BJ (cell line): Measurements from ENCODE around the gene VPS18. TPM values are rescaled to one million over a fixed set of nuclear protein-coding genes. Genes with fewer than 3 reads are reported as not detected.

ENCODE experiments used
- CTCF ChIA-PET: fragments of 350-600 bp; formaldehyde crosslinking; extraction: SDS; loops from one replicate; lab custom pipeline; 2021; ENCODE audit warnings: antibody characterized with exemption, inconsistent platforms; lab: Yijun Ruan, JAX
- POLR2A ChIA-PET: fragments of 300-600 bp; sonication (Branson Sonifier 250); formaldehyde crosslinking; extraction: SDS; loops from one replicate; lab custom pipeline; 2021; ENCODE audit warnings: antibody characterized with exemption; lab: Charles Lee
- DNase-seq: peaks from one replicate; pipeline ENCODE4 v3.0.0-alpha.2; 2011; ENCODE audit warnings: low read depth
- H3K27me3 ChIP-seq: 2 replicates; pipeline ENCODE4 v1.6.0; 2011; ENCODE audit warnings: low read length; ENCODE audit not compliant: control insufficient read depth, insufficient read depth
- H3K36me3 ChIP-seq: 2 replicates; pipeline ENCODE4 v1.5.1; 2011; ENCODE audit warnings: low read length; ENCODE audit not compliant: control insufficient read depth, insufficient read depth
- H3K4me3 ChIP-seq: 2 replicates; pipeline ENCODE4 v1.5.1; 2011; ENCODE audit warnings: low read depth, mild to moderate bottlenecking, control low read depth, low read length
- CTCF ChIP-seq: IDR thresholded peaks from 2 replicates; pipeline ENCODE4 v1.5.1; 2011; ENCODE audit warnings: low read depth, mild to moderate bottlenecking, control low read depth, inconsistent platforms, low read length, moderate library complexity; ENCODE audit not compliant: insufficient read depth
- polyA plus RNA-seq: library from polyadenylated mRNA; depleted of rRNA; stranded (reverse); fragments of >200 nt; gene quantifications from 2 replicates; pipeline ENCODE4 v1.2.3, GENCODE V29; 2011

The VPS18 gene
- polyA plus RNA-seq, 1 experiment: 28.4 TPM

- TF ChIP-seq CTCF: no peak
- Histone ChIP-seq H3K27me3 (peaks cover 35% of the 10 kb centered on the region), H3K4me3 (no peak overlapping the region), H3K36me3 (no peaks in the 10 kb centered on the region)
- POLR2A ChIA-PET: no interaction called here
- no peak for DNase-seq
- CTCF ChIA-PET: interaction anchor here (1.4 to 7.1 kb wide), 3 partner anchors 14 to 96 kb away, joined by 4 to 89 read pairs (median 28); no protein-coding TSS in a partner anchor
Measured at GRCh38 chr15:40926659-40927494, 32.6 kb downstream of the VPS18 start.

- ChIA-PET POLR2A (no interaction called here), CTCF (interaction anchor here (0.6 to 7.1 kb wide), 5 partner anchors 13 to 257 kb away, joined by 3 to 89 read pairs (median 28); no protein-coding TSS in a partner anchor)
- peak overlapping the region; percentile 32 for H3K4me3 ChIP-seq
- peaks cover 33% of the 10 kb centered on the region for H3K27me3 ChIP-seq
- TF ChIP-seq CTCF: no peak
- DNase-seq: no peak
- H3K36me3 ChIP-seq: 0 out of 2 replicates have a peak, but pooled peaks cover 2% of the 10 kb centered on the region
Measured at GRCh38 chr15:40927495-40927872, 33.2 kb downstream of the VPS18 start.

- H3K27me3 ChIP-seq: peaks cover 33% of the 10 kb centered on the region
- H3K36me3 ChIP-seq: 0 out of 2 replicates have a peak, but pooled peaks cover 2% of the 10 kb centered on the region
- POLR2A ChIA-PET: interaction anchor here (0.7 kb wide), 1 partner anchor 27 kb away, joined by 3 read pairs; no protein-coding TSS in a partner anchor
- no peak for DNase-seq
- TF ChIP-seq CTCF: no peak
- CTCF ChIA-PET: interaction anchor here (0.6 to 7.1 kb wide), 9 partner anchors 12 to 256 kb away, joined by 3 to 89 read pairs (median 5); partner anchors contain the start of gene CHAC1
- H3K4me3 ChIP-seq: peak overlapping the region; percentile 32
Measured at GRCh38 chr15:40927873-40928806, 33.9 kb downstream of the VPS18 start.

- H3K27me3 ChIP-seq: peaks cover 33% of the 10 kb centered on the region
- 0 out of 2 replicates have a peak, but pooled peaks cover 2% of the 10 kb centered on the region for H3K36me3 ChIP-seq
- DNase-seq: no peak
- ChIA-PET POLR2A (interaction anchor here (0.7 kb wide), 1 partner anchor 26 kb away, joined by 3 read pairs; no protein-coding TSS in a partner anchor), CTCF (interaction anchor here (0.6 to 7.1 kb wide), 11 partner anchors 12 to 183 kb away, joined by 3 to 89 read pairs (median 4); partner anchors contain the start of gene CHAC1)
- H3K4me3 ChIP-seq: peak within 1 kb of the TSS; percentile 51
- no peak for TF ChIP-seq CTCF
Measured at GRCh38 chr15:40928821-40929659, 34.8 kb downstream of the VPS18 start, which contains the start of gene DLL4. TSS of gene DLL4 (plus strand) at chr15:40929340. CDS start at chr15:40929669, 329 bp downstream.
